ENCODE results near the gene VAMP1. TPM values are rescaled to one million over a fixed set of nuclear protein-coding genes. Genes with fewer than 3 reads are reported as not detected.

The VAMP1 gene
- total and polyA plus RNA-seq, 2 of the 8 experiments (the other 6 are each of a cell fraction or from before 2014, with no cell fraction given), result 10.8 to 23.1 TPM

- TF ChIP-seq, protein P1, sequence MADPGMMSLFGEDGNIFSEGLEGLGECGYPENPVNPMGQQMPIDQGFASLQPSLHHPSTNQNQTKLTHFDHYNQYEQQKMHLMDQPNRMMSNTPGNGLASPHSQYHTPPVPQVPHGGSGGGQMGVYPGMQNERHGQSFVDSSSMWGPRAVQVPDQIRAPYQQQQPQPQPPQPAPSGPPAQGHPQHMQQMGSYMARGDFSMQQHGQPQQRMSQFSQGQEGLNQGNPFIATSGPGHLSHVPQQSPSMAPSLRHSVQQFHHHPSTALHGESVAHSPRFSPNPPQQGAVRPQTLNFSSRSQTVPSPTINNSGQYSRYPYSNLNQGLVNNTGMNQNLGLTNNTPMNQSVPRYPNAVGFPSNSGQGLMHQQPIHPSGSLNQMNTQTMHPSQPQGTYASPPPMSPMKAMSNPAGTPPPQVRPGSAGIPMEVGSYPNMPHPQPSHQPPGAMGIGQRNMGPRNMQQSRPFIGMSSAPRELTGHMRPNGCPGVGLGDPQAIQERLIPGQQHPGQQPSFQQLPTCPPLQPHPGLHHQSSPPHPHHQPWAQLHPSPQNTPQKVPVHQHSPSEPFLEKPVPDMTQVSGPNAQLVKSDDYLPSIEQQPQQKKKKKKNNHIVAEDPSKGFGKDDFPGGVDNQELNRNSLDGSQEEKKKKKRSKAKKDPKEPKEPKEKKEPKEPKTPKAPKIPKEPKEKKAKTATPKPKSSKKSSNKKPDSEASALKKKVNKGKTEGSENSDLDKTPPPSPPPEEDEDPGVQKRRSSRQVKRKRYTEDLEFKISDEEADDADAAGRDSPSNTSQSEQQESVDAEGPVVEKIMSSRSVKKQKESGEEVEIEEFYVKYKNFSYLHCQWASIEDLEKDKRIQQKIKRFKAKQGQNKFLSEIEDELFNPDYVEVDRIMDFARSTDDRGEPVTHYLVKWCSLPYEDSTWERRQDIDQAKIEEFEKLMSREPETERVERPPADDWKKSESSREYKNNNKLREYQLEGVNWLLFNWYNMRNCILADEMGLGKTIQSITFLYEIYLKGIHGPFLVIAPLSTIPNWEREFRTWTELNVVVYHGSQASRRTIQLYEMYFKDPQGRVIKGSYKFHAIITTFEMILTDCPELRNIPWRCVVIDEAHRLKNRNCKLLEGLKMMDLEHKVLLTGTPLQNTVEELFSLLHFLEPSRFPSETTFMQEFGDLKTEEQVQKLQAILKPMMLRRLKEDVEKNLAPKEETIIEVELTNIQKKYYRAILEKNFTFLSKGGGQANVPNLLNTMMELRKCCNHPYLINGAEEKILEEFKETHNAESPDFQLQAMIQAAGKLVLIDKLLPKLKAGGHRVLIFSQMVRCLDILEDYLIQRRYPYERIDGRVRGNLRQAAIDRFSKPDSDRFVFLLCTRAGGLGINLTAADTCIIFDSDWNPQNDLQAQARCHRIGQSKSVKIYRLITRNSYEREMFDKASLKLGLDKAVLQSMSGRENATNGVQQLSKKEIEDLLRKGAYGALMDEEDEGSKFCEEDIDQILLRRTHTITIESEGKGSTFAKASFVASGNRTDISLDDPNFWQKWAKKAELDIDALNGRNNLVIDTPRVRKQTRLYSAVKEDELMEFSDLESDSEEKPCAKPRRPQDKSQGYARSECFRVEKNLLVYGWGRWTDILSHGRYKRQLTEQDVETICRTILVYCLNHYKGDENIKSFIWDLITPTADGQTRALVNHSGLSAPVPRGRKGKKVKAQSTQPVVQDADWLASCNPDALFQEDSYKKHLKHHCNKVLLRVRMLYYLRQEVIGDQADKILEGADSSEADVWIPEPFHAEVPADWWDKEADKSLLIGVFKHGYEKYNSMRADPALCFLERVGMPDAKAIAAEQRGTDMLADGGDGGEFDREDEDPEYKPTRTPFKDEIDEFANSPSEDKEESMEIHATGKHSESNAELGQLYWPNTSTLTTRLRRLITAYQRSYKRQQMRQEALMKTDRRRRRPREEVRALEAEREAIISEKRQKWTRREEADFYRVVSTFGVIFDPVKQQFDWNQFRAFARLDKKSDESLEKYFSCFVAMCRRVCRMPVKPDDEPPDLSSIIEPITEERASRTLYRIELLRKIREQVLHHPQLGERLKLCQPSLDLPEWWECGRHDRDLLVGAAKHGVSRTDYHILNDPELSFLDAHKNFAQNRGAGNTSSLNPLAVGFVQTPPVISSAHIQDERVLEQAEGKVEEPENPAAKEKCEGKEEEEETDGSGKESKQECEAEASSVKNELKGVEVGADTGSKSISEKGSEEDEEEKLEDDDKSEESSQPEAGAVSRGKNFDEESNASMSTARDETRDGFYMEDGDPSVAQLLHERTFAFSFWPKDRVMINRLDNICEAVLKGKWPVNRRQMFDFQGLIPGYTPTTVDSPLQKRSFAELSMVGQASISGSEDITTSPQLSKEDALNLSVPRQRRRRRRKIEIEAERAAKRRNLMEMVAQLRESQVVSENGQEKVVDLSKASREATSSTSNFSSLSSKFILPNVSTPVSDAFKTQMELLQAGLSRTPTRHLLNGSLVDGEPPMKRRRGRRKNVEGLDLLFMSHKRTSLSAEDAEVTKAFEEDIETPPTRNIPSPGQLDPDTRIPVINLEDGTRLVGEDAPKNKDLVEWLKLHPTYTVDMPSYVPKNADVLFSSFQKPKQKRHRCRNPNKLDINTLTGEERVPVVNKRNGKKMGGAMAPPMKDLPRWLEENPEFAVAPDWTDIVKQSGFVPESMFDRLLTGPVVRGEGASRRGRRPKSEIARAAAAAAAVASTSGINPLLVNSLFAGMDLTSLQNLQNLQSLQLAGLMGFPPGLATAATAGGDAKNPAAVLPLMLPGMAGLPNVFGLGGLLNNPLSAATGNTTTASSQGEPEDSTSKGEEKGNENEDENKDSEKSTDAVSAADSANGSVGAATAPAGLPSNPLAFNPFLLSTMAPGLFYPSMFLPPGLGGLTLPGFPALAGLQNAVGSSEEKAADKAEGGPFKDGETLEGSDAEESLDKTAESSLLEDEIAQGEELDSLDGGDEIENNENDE (IDR thresholded peaks at IDR 0.05; ENCODE audit: insufficient replicate concordance, low read length), result no peak
- TF ChIP-seq RBBP5 (IDR thresholded peaks at IDR 0.05; ENCODE audit: borderline replicate concordance, low read depth, low read length), result no peak
- TF ChIP-seq CBX8 (IDR thresholded peaks at IDR 0.05; ENCODE audit: borderline replicate concordance, low read depth, low read length), result no peak
- TF ChIP-seq GTF2F1 (IDR thresholded peaks at IDR 0.05; ENCODE audit: borderline replicate concordance, low read depth, low read length), result no peak
- no peak for TF ChIP-seq ATF2 (IDR thresholded peaks at IDR 0.05; ENCODE audit: low read length)
- TF ChIP-seq SIX5 (IDR thresholded peaks at IDR 0.05; ENCODE audit: low read depth, low read length), result no peak
- TF ChIP-seq SRF (IDR thresholded peaks at IDR 0.05; ENCODE audit: low read depth, low read length), result no peak
- TF ChIP-seq FOSL1 (IDR thresholded peaks at IDR 0.05; ENCODE audit: insufficient read depth, low read depth, low read length), result no peak
- no peak for TF ChIP-seq RXRA (IDR thresholded peaks at IDR 0.05; ENCODE audit: insufficient read depth, low read depth, low read length)
- no peak for TF ChIP-seq EGR1 (IDR thresholded peaks at IDR 0.05; ENCODE audit: borderline replicate concordance, low read depth, low read length)
- TF ChIP-seq YY1 (IDR thresholded peaks at IDR 0.05; ENCODE audit: low read depth, low read length), result no peak
Measured at GRCh38 chr12:6428326-6428725, 42.2 kb downstream of the VAMP1 start (continued).

Measured in H1 (cell line).